GM21619 (cell line): ENCODE results near the gene MAPK10.
"Not testable (repeated sequence)": the region's sequence is repeated elsewhere in the genome, so short reads cannot be mapped to it uniquely, and the experiment has no call there.

Experiments used
- ATAC-seq: cut with Tn5 transposase; IDR thresholded peaks from one replicate; pipeline ENCODE4 v1.9.1; 2021; ENCODE audit not compliant: unreplicated experiment

The MAPK10 gene

GRCh38 chr4:86114563-86114962 is 245.3 kb downstream of the MAPK10 start:
- ATAC-seq, result no peak

GRCh38 chr4:86108834-86109233 is 251.0 kb downstream of the MAPK10 start:
- ATAC-seq, result no peak

GRCh38 chr4:86108137-86108536 is 251.7 kb downstream of the MAPK10 start:
- no peak for ATAC-seq

- ATAC-seq, result no peak
These were observed 252.7 kb downstream of the MAPK10 start for GRCh38 chr4:86107112-86107511.

GRCh38 chr4:86106475-86106874 is 253.4 kb downstream of the MAPK10 start:
- ATAC-seq, result no peak

- no peak for ATAC-seq
These were observed 258.0 kb downstream of the MAPK10 start for GRCh38 chr4:86101841-86102240.

- no peak for ATAC-seq
These were observed 258.4 kb downstream of the MAPK10 start for GRCh38 chr4:86101410-86101809.

- no peak for ATAC-seq
These were observed 259.2 kb downstream of the MAPK10 start for GRCh38 chr4:86100539-86101215.

GRCh38 chr4:86099348-86099747 is 260.5 kb downstream of the MAPK10 start:
- ATAC-seq, result no peak

GRCh38 chr4:86098691-86099090 is 261.2 kb downstream of the MAPK10 start:
- ATAC-seq, result no peak

- no peak for ATAC-seq
These were observed 263.5 kb downstream of the MAPK10 start for GRCh38 chr4:86096373-86096772.

- ATAC-seq, result no peak
These were observed 267.2 kb downstream of the MAPK10 start for GRCh38 chr4:86092684-86093083.

GRCh38 chr4:86091201-86091600 is 268.7 kb downstream of the MAPK10 start:
- no peak for ATAC-seq

GRCh38 chr4:86089781-86090323 is 270.0 kb downstream of the MAPK10 start:
- ATAC-seq, result no peak

GRCh38 chr4:86089053-86089452 is 270.8 kb downstream of the MAPK10 start:
- ATAC-seq, result no peak

- not testable (repeated sequence) for ATAC-seq
These were observed 284.1 kb downstream of the MAPK10 start for GRCh38 chr4:86075796-86076195.

GRCh38 chr4:86060341-86060740 is 299.5 kb downstream of the MAPK10 start:
- ATAC-seq, result no peak

- ATAC-seq, result no peak
These were observed 301.2 kb downstream of the MAPK10 start for GRCh38 chr4:86058621-86059020.

- ATAC-seq, result no peak
These were observed 304.0 kb downstream of the MAPK10 start for GRCh38 chr4:86055898-86056297.

- ATAC-seq, result no peak
These were observed 305.4 kb downstream of the MAPK10 start for GRCh38 chr4:86054286-86055032.

- ATAC-seq, result no peak
These were observed 309.4 kb downstream of the MAPK10 start for GRCh38 chr4:86050496-86050895.

- no peak for ATAC-seq
These were observed 311.4 kb downstream of the MAPK10 start for GRCh38 chr4:86048426-86048825.
